HEK293T (cell line): Measurements from ENCODE around the gene PLA2G7.

Experiments
- CTCF ChIA-PET: fragments of 350-600 bp; formaldehyde crosslinking; extraction: SDS; loops from one replicate; lab custom pipeline; 2021; ENCODE audit warnings: antibody characterized with exemption, inconsistent platforms; lab: Yijun Ruan, JAX
- POLR2A ChIA-PET: fragments of 350-600 bp; formaldehyde crosslinking; extraction: SDS; loops from one replicate; lab custom pipeline; 2020; ENCODE audit warnings: antibody characterized with exemption, inconsistent platforms; lab: Yijun Ruan, JAX
- DNase-seq: peaks from one replicate; pipeline ENCODE4 v3.0.0; 2012; ENCODE audit warnings: mixed read lengths; ENCODE audit errors: extremely low spot score
- ARNT ChIP-seq: fragments of 450-650 bp; IDR thresholded peaks from 2 replicates; pipeline ENCODE4 v1.6.1; 2017; ENCODE audit warnings: mild to moderate bottlenecking
- BHLHE40 ChIP-seq: fragments of 450-650 bp; IDR thresholded peaks from 2 replicates; pipeline ENCODE4 v1.6.1; 2016; ENCODE audit warnings: mild to moderate bottlenecking, moderate library complexity, borderline replicate concordance
- CTBP1 ChIP-seq: fragments of 450-650 bp; IDR thresholded peaks from 2 replicates; pipeline ENCODE4 v1.6.1; 2016; ENCODE audit warnings: borderline replicate concordance
- ELF4 ChIP-seq: fragments of 450-650 bp; IDR thresholded peaks from 2 replicates; pipeline ENCODE4 v1.6.1; 2017; ENCODE audit warnings: antibody characterized with exemption
- FOXA1 ChIP-seq: fragments of 450-650 bp; IDR thresholded peaks from 2 replicates; pipeline ENCODE4 v1.6.1; 2016; ENCODE audit warnings: mild to moderate bottlenecking
- FOXK2 ChIP-seq: fragments of 450-650 bp; IDR thresholded peaks from 2 replicates; pipeline ENCODE4 v1.6.1; 2016; ENCODE audit warnings: mild to moderate bottlenecking
- FOXM1 ChIP-seq: fragments of 450-650 bp; IDR thresholded peaks from 2 replicates; pipeline ENCODE4 v1.6.1; 2017; ENCODE audit warnings: mild to moderate bottlenecking, borderline replicate concordance
- HDGF ChIP-seq: fragments of 450-650 bp; IDR thresholded peaks from 2 replicates; pipeline ENCODE4 v1.6.1; 2017; ENCODE audit warnings: antibody characterized with exemption, borderline replicate concordance
- L3MBTL2 ChIP-seq: fragments of 450-650 bp; conservative IDR thresholded peaks from 2 replicates; pipeline ENCODE4 v1.6.1; 2016; ENCODE audit warnings: mild to moderate bottlenecking
- LEF1 ChIP-seq: fragments of 450-650 bp; IDR thresholded peaks from 2 replicates; pipeline ENCODE4 v1.6.1; 2017; ENCODE audit warnings: mild to moderate bottlenecking, borderline replicate concordance
- NFRKB ChIP-seq: fragments of 450-650 bp; IDR thresholded peaks from 2 replicates; pipeline ENCODE4 v1.6.1; 2016; ENCODE audit warnings: mild to moderate bottlenecking, moderate library complexity
- PKNOX1 ChIP-seq: fragments of 450-650 bp; IDR thresholded peaks from 2 replicates; pipeline ENCODE4 v1.6.1; 2016
- SP1 ChIP-seq: fragments of 450-650 bp; IDR thresholded peaks from 2 replicates; pipeline ENCODE4 v1.6.1; 2017
- SUZ12 ChIP-seq: fragments of 450-650 bp; IDR thresholded peaks from 2 replicates; pipeline ENCODE4 v1.6.1; 2016; ENCODE audit warnings: mild to moderate bottlenecking
- TARDBP ChIP-seq: fragments of 450-650 bp; IDR thresholded peaks from 2 replicates; pipeline ENCODE4 v1.6.1; 2016
- ZNF384 ChIP-seq: fragments of 450-650 bp; IDR thresholded peaks from 2 replicates; pipeline ENCODE4 v1.6.1; 2016

The PLA2G7 gene

GRCh38 chr6:46730921-46731461 is 4.2 kb downstream of the PLA2G7 start:
- no peak for DNase-seq
- CTCF ChIA-PET: no interaction called here
- no peak for TF ChIP-seq ZNF384
- no peak for TF ChIP-seq NFRKB
- TF ChIP-seq PKNOX1: no peak
- TF ChIP-seq FOXM1: no peak
- POLR2A ChIA-PET: no interaction called here

- CTCF ChIA-PET: no interaction called here
- TF ChIP-seq SP1 (no peak), L3MBTL2 (no peak), TARDBP (no peak), NFRKB (no peak), FOXA1 (no peak), ARNT (no peak), CTBP1 (no peak), HDGF (no peak)
- POLR2A ChIA-PET: no interaction called here
- no peak for DNase-seq
Measured at GRCh38 chr6:46729787-46730326, 5.3 kb downstream of the PLA2G7 start.

GRCh38 chr6:46720401-46720800 is 14.8 kb downstream of the PLA2G7 start:
- ChIA-PET CTCF (no interaction called here), POLR2A (no interaction called here)
- no peak for DNase-seq
- no peak for TF ChIP-seq L3MBTL2
- TF ChIP-seq PKNOX1: no peak
- no peak for TF ChIP-seq CTBP1
- TF ChIP-seq FOXM1: no peak
- no peak for TF ChIP-seq TARDBP
- no peak for TF ChIP-seq ZNF384

GRCh38 chr6:46719099-46719498 is 16.1 kb downstream of the PLA2G7 start:
- CTCF ChIA-PET: no interaction called here
- POLR2A ChIA-PET: no interaction called here
- TF ChIP-seq L3MBTL2: no peak
- TF ChIP-seq ELF4: no peak
- TF ChIP-seq FOXM1: no peak
- no peak for TF ChIP-seq BHLHE40
- TF ChIP-seq TARDBP: no peak
- no peak for TF ChIP-seq CTBP1
- TF ChIP-seq SP1: no peak
- no peak for TF ChIP-seq FOXK2
- no peak for TF ChIP-seq HDGF
- no peak for TF ChIP-seq NFRKB
- no peak for DNase-seq

GRCh38 chr6:46715141-46715540 is 20.0 kb downstream of the PLA2G7 start:
- ChIA-PET POLR2A (no interaction called here), CTCF (no interaction called here)
- no peak for DNase-seq
- TF ChIP-seq ELF4: no peak
- TF ChIP-seq SUZ12: no peak
- no peak for TF ChIP-seq LEF1
- TF ChIP-seq ZNF384: no peak
- TF ChIP-seq ARNT: no peak
- no peak for TF ChIP-seq PKNOX1
- no peak for TF ChIP-seq TARDBP
- no peak for TF ChIP-seq BHLHE40
- TF ChIP-seq CTBP1: no peak
- no peak for TF ChIP-seq FOXM1
- no peak for TF ChIP-seq SP1
- TF ChIP-seq FOXA1: no peak
- TF ChIP-seq FOXK2: no peak
- no peak for TF ChIP-seq NFRKB
- no peak for TF ChIP-seq HDGF
- no peak for TF ChIP-seq L3MBTL2

GRCh38 chr6:46711491-46711890 is 23.7 kb downstream of the PLA2G7 start:
- POLR2A ChIA-PET: no interaction called here
- TF ChIP-seq LEF1 (no peak), NFRKB (no peak), ZNF384 (no peak), BHLHE40 (no peak), SUZ12 (no peak), TARDBP (no peak), ARNT (no peak), L3MBTL2 (no peak), FOXM1 (no peak), HDGF (no peak), PKNOX1 (no peak), CTBP1 (no peak), ELF4 (no peak), FOXK2 (no peak), FOXA1 (no peak), SP1 (no peak)
- no peak for DNase-seq
- CTCF ChIA-PET: interaction anchor here (0.6 kb wide), 1 partner anchor 10 kb away, joined by 3 read pairs; no protein-coding TSS in a partner anchor
